HCT116 (cell line): ENCODE data around the gene ZSCAN2.

Experiments used
- CTCF ChIP-seq, 3 experiments: fragments of 200-600 bp in 1 of 3; sonication (generic) in 1 of 3; IDR thresholded peaks in 2 of 3; conservative IDR thresholded peaks in 1 of 3; 2 replicates each; pipeline ENCODE4 v1.5.1; 2012 to 2017; ENCODE audit warnings: low read depth in 2 of 3, low read length in 2 of 3, antibody characterized with exemption in 1 of 3, borderline replicate concordance in 1 of 3, control low read depth in 1 of 3, mild to moderate bottlenecking in 1 of 3, mixed read lengths in 1 of 3, mixed run types in 1 of 3, moderate library complexity in 1 of 3; ENCODE audit not compliant: insufficient read depth in 1 of 3
- EZH2 ChIP-seq: fragments of 200-600 bp; sonication (generic); IDR thresholded peaks from 2 replicates; pipeline ENCODE4 v1.6.1; 2017; ENCODE audit warnings: antibody characterized with exemption, mixed run types
- MAX ChIP-seq: IDR thresholded peaks from 2 replicates; pipeline ENCODE4 v1.6.1; 2012
- POLR2A ChIP-seq: IDR thresholded peaks from 2 replicates; pipeline ENCODE4 v1.7.0; 2011; ENCODE audit warnings: borderline replicate concordance; ENCODE audit not compliant: insufficient read depth, insufficient read length; ENCODE audit errors: extremely low read depth
- REST ChIP-seq: IDR thresholded peaks from 2 replicates; pipeline ENCODE4 v1.6.1; 2012; ENCODE audit warnings: low read depth
- SIN3A ChIP-seq: IDR thresholded peaks from 2 replicates; pipeline ENCODE4 v1.6.1; 2012; ENCODE audit warnings: low read depth
- SRF ChIP-seq: IDR thresholded peaks from 2 replicates; pipeline ENCODE4 v1.6.1; 2012; ENCODE audit warnings: low read depth

- TF ChIP-seq MAX (no peak), SRF (no peak), CTCF (IDR thresholded peaks at IDR 0.05 in 2 of 3, conservative IDR thresholded peaks at IDR 0.05 in 1 of 3; ENCODE audit: borderline replicate concordance in 1 of 3, insufficient read depth in 1 of 3, low read depth in 2 of 3, low read length in 2 of 3) (no peak), EZH2 (no peak), REST (no peak), POLR2A (no peak), SIN3A (no peak)
These were observed 33.5 kb downstream of the ZSCAN2 start for GRCh38 chr15:84634228-84634837.
